Measurements from ENCODE around the gene INF2. TPM values are rescaled to one million over a fixed set of nuclear protein-coding genes. Genes with fewer than 3 reads are reported as not detected.

The INF2 gene
- total RNA-seq, 1 donor from 2014 or later, result 26.6 TPM

- FAIRE-seq, result no peak
- TF ChIP-seq CTCF (IDR thresholded peaks at IDR 0.05; ENCODE audit: insufficient read depth, low read length, severe bottlenecking), result no peak
- DNase-seq (ENCODE audit: low read depth), result no peak
- Histone ChIP-seq H3K36me3 (ENCODE audit: control insufficient read depth, insufficient read depth, low read length) (peaks cover 10% of the 10 kb centered on the region), H3K27me3 (ENCODE audit: control insufficient read depth, insufficient read depth, low read length) (no peaks in the 10 kb centered on the region), H3K4me3 (ENCODE audit: low read depth, low read length) (no peak overlapping the region)
Observed at GRCh38 chr14:104721505-104722431, 32.4 kb downstream of the INF2 start.

- no peak for DNase-seq (ENCODE audit: low read depth)
- peak overlapping the region; percentile 64 for H3K4me3 ChIP-seq (ENCODE audit: low read depth, low read length)
- no peak for FAIRE-seq
- no peak for TF ChIP-seq CTCF (IDR thresholded peaks at IDR 0.05; ENCODE audit: insufficient read depth, low read length, severe bottlenecking)
- no peaks in the 10 kb centered on the region for H3K27me3 ChIP-seq (ENCODE audit: control insufficient read depth, insufficient read depth, low read length)
- H3K36me3 ChIP-seq (ENCODE audit: control insufficient read depth, insufficient read depth, low read length), result peaks cover 10% of the 10 kb centered on the region
Observed at GRCh38 chr14:104722938-104723650, 33.7 kb downstream of the INF2 start.

GRCh38 chr14:104723651-104724406, 34.4 kb downstream of the INF2 start, which contains the start of gene ADSS1:
TSS of gene ADSS1 (plus strand) at chr14:104724229. CDS start at chr14:104724271, 42 bp downstream.
- Histone ChIP-seq H3K36me3 (ENCODE audit: control insufficient read depth, insufficient read depth, low read length) (peaks cover 10% of the 10 kb centered on the region), H3K27me3 (ENCODE audit: control insufficient read depth, insufficient read depth, low read length) (no peaks in the 10 kb centered on the region), H3K4me3 (ENCODE audit: low read depth, low read length) (peak within 1 kb of the TSS; percentile 64)
- DNase-seq (ENCODE audit: low read depth), result no peak
- peak; percentile 96 for TF ChIP-seq CTCF (IDR thresholded peaks at IDR 0.05; ENCODE audit: insufficient read depth, low read length, severe bottlenecking)
- FAIRE-seq, result no peak

GRCh38 chr14:104724407-104724980, 35.1 kb downstream of the INF2 start:
- H3K27me3 ChIP-seq (ENCODE audit: control insufficient read depth, insufficient read depth, low read length), result no peaks in the 10 kb centered on the region
- H3K4me3 ChIP-seq (ENCODE audit: low read depth, low read length), result peak overlapping the region; percentile 64
- DNase-seq (ENCODE audit: low read depth) (no peak), FAIRE-seq (no peak)
- peaks cover 8% of the 10 kb centered on the region for H3K36me3 ChIP-seq (ENCODE audit: control insufficient read depth, insufficient read depth, low read length)
- no peak for TF ChIP-seq CTCF (IDR thresholded peaks at IDR 0.05; ENCODE audit: insufficient read depth, low read length, severe bottlenecking)

GRCh38 chr14:104724981-104725771, 35.8 kb downstream of the INF2 start:
- FAIRE-seq, result no peak

More at GRCh38 chr14:104724981-104725771, 35.8 kb downstream of the INF2 start:
- H3K36me3 ChIP-seq (ENCODE audit: control insufficient read depth, insufficient read depth, low read length), result peaks cover 8% of the 10 kb centered on the region
- peak overlapping the region; percentile 64 for H3K4me3 ChIP-seq (ENCODE audit: low read depth, low read length)
- TF ChIP-seq CTCF (IDR thresholded peaks at IDR 0.05; ENCODE audit: insufficient read depth, low read length, severe bottlenecking), result peak; percentile 63
- DNase-seq (ENCODE audit: low read depth), result no peak
- H3K27me3 ChIP-seq (ENCODE audit: control insufficient read depth, insufficient read depth, low read length), result no peaks in the 10 kb centered on the region
